ENCODE data around the gene LRFN4. TPM values are rescaled to one million over a fixed set of nuclear protein-coding genes. Genes with fewer than 3 reads are reported as not detected.

LRFN4 gene
- total RNA-seq, 4 donors from 2014 or later = 6.7 to 13.5 (median 7.2) TPM

DNA sequence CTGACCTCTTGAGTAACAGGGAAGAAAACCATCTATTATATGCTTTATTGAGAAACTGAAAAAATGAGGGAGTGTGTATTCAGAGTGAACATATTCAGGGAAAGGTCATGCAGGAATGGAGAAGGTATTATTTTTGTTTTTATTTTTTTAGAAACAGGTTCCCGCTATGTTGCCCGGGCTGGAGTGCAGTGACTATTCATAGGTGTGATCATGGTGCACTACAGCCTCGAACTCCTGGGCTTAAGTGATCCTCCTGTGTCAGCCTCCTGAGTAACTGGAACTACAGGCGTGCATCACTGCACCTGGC is 22.4 kb upstream of the LRFN4 start:
- intact Hi-C loops (cut with DNase I) = loop anchor here (5.0 kb wide), 1 partner anchor 142 kb away; no protein-coding TSS in a partner anchor
- Histone ChIP-seq H3K4me3 (no peak overlapping the region), H3K4me1 (peaks cover 0 to 15% (median 6%) of the 10 kb centered on the region in 3 donors), H3K27me3 (no peaks in the 10 kb centered on the region), H3K27ac (peak overlapping the region in 2 of 4 donors; percentile 47 to 54), H3K36me3 (peaks cover 0 to 65% (median 6%) of the 10 kb centered on the region in 3 donors), H3K9me3 (no peaks in the 10 kb centered on the region)
- WGBS, 2 donors = 35 to 68% methylated on average over 4 of the region's 4 CpGs
- no peak for DNase-seq
- no peak for TF ChIP-seq POLR2A (IDR thresholded peaks at IDR 0.05)
- TF ChIP-seq, protein P1, sequence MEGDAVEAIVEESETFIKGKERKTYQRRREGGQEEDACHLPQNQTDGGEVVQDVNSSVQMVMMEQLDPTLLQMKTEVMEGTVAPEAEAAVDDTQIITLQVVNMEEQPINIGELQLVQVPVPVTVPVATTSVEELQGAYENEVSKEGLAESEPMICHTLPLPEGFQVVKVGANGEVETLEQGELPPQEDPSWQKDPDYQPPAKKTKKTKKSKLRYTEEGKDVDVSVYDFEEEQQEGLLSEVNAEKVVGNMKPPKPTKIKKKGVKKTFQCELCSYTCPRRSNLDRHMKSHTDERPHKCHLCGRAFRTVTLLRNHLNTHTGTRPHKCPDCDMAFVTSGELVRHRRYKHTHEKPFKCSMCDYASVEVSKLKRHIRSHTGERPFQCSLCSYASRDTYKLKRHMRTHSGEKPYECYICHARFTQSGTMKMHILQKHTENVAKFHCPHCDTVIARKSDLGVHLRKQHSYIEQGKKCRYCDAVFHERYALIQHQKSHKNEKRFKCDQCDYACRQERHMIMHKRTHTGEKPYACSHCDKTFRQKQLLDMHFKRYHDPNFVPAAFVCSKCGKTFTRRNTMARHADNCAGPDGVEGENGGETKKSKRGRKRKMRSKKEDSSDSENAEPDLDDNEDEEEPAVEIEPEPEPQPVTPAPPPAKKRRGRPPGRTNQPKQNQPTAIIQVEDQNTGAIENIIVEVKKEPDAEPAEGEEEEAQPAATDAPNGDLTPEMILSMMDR (IDR thresholded peaks at IDR 0.05) = no peak

DNA sequence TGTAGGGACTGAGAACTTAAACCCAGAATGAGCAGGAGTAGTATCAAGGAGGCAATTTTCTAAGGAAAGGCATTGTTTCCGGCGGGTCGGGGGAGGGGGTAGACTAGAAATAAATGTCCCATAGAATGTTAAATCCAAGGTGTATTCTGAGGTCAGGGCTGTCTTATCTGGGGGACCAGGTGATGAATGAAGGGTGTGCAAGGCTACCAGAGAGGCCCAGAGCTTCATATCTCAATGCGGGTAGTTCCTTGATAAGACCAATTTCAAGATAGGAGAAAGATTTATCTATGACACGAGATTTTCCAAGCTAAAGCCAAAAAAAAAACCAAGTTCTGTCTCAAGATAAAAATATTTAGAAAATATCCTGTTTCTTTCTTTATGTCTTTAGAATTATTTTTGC is 21.9 kb upstream of the LRFN4 start:
- Histone ChIP-seq H3K4me3 (no peak overlapping the region), H3K27ac (peak overlapping the region in 1 of 4 donors; percentile 54), H3K27me3 (no peaks in the 10 kb centered on the region), H3K9me3 (no peaks in the 10 kb centered on the region), H3K36me3 (peaks cover 0 to 65% (median 6%) of the 10 kb centered on the region in 3 donors), H3K4me1 (peaks cover 0 to 19% (median 6%) of the 10 kb centered on the region in 3 donors)
- TF ChIP-seq, protein P1 (IDR thresholded peaks at IDR 0.05) = no peak
- TF ChIP-seq POLR2A (IDR thresholded peaks at IDR 0.05) = no peak
- 67% methylated on average over 5 of the region's 5 CpGs for WGBS, 2 donors
- intact Hi-C loops (cut with DNase I) = loop anchor here (5.0 kb wide), 1 partner anchor 143 kb away; no protein-coding TSS in a partner anchor
- DNase-seq = no peak

DNA sequence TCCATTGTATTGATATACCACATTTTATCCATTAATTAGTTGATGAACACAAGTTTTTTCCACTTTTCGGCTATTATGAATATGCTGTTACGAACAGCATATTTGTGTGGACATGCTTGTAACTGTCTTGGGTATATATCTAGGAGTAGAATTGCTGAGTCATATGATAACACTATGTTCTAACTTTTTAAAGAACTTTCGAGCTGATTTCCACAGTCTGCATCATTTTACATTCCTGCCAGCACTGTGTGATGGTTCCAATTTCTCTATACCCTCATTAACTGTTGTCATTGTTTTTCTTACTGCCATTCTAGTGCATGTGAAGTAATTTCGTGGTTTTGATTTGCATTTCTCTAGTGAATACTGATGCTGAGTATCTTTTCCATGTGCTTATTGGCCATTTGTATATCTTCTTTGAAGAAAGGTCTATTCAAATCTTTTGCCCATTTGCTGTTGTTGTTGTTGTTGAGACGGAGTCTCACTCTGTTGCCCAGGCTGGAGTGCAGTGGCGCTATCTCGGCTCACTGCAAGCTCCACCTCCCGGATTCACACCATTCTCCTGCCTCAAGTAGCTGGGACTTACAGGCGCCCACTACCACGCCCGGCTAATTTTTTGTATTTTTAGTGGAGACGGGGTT is 21.0 kb upstream of the LRFN4 start:
- Histone ChIP-seq H3K4me1 (peaks cover 6 to 27% (median 6%) of the 10 kb centered on the region in 3 donors), H3K27me3 (no peaks in the 10 kb centered on the region), H3K9me3 (no peaks in the 10 kb centered on the region), H3K36me3 (peaks cover 0 to 65% (median 6%) of the 10 kb centered on the region in 3 donors), H3K27ac (peak overlapping the region in 1 of 4 donors; percentile 2), H3K4me3 (no peak overlapping the region)
- TF ChIP-seq POLR2A (IDR thresholded peaks at IDR 0.05) = no peak
- TF ChIP-seq, protein P1 (IDR thresholded peaks at IDR 0.05) = no peak
- no peak for DNase-seq
- WGBS, 2 donors = 71 to 75% methylated on average over 5 to 12 of the region's 12 CpGs
- intact Hi-C loops (cut with DNase I) = no loop called here

DNA sequence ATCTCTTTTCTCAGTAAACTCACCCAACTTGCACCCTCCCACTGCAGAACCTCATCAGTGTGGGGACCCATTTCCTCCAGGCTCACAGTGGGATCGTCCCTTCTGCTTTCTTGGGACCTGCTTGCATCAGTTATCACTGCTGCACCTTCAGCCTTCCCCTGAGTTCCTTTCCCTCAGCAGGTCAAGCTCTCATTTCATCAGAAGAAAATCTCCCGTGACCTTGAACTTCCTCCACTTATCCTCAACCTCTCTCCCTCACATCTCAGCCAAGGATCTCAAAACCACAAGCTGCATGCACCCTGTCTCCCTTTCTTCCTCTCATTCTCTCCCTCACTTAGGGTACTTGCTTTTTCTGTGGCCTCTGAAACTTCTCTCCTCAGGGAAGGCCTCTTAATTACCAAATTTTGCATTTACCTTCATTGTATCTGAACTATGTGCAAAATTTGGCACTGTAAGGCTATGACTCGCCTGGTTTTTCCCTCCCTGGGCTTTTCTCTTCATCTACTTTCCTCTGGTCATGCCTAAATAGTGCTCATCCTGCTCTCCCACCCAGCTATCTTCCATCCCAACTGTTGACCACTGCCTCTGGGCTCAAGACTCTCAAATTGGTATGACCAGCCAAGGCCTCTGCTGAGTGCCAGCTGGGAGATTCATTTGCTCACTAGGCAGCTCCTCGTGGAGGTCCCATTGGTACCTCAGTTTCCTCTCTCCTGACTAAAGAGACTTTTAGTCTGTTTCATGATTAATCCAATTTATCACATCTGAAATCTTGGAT is 16.4 kb upstream of the LRFN4 start:
- intact Hi-C loops (cut with DNase I) = no loop called here
- no peak for TF ChIP-seq POLR2A (IDR thresholded peaks at IDR 0.05)
- TF ChIP-seq, protein P1 (IDR thresholded peaks at IDR 0.05) = no peak
- Histone ChIP-seq H3K27ac (no peak overlapping the region), H3K4me3 (no peak overlapping the region), H3K4me1 (peaks cover 25 to 53% (median 34%) of the 10 kb centered on the region in 3 donors), H3K27me3 (no peaks in the 10 kb centered on the region), H3K36me3 (peaks cover 0 to 62% (median 6%) of the 10 kb centered on the region in 3 donors), H3K9me3 (no peaks in the 10 kb centered on the region)
- no peak for DNase-seq
- 76% methylated on average over 4 of the region's 4 CpGs for WGBS, 2 donors

DNA sequence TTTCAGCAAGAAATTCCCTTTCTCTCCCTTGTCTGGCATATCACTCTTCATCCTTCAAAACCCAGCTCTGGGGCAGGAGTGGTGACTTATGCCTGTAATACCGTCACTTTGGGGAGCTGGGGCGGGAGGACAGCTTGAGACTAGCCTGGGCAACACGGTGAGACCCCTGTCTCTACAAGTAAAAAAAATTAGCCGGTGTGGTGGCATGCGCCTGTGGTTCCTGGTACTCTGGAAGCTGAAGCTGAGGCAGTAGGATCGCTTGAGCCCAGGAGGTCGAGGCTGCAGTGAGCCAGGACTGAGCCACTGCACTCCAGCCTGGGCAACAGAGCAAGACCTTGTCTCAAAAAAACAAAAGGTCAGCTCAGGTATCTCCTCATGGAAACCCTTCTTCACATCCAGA is 15.0 kb upstream of the LRFN4 start:
- H3K4me1 ChIP-seq = peaks cover 25 to 67% (median 34%) of the 10 kb centered on the region in 3 donors
- no peak for DNase-seq
- H3K27me3 ChIP-seq = no peaks in the 10 kb centered on the region
- intact Hi-C loops (cut with DNase I) = no loop called here
- H3K36me3 ChIP-seq = peaks cover 0 to 69% (median 6%) of the 10 kb centered on the region in 3 donors
- no peak for TF ChIP-seq POLR2A (IDR thresholded peaks at IDR 0.05)
- TF ChIP-seq, protein P1 (IDR thresholded peaks at IDR 0.05) = no peak
- no peaks in the 10 kb centered on the region for H3K9me3 ChIP-seq
- peak overlapping the region in 3 of 4 donors; percentile 95 to 100 (median 99) for H3K27ac ChIP-seq
- WGBS, 2 donors = 66 to 100% methylated on average over 2 to 4 of the region's 7 CpGs
- H3K4me3 ChIP-seq = peak overlapping the region in 3 of 4 donors; percentile 71 to 94 (median 81)
